GM18508 (cell line): Measurements from ENCODE around the gene FSHB.
"Not testable (repeated sequence)": the region's sequence is repeated elsewhere in the genome, so short reads cannot be mapped to it uniquely, and the experiment has no call there.

Experiments
- ATAC-seq: cut with Tn5 transposase; IDR thresholded peaks from one replicate; pipeline ENCODE4 v1.9.1; 2021; ENCODE audit warnings: moderate number of reproducible peaks; ENCODE audit not compliant: insufficient read depth, unreplicated experiment

FSHB gene

DNA sequence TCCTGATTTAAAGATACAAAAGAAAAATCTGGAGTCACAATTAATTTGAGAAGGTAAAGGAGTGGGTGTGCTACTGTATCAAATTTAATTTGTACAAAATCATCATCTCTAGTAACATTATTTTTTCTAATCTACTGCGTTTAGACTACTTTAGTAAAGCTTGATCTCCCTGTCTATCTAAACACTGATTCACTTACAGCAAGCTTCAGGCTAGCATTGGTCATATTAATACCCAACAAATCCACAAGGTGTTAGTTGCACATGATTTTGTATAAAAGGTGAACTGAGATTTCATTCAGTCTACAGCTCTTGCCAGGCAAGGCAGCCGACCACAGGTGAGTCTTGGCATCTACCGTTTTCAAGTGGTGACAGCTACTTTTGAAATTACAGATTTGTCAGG is at the start of gene FSHB:
TSS of gene FSHB (plus strand) at position 301 of the 400 bp plus-strand sequence. CDS start 889 bp downstream, outside the sequence.
- no peak for ATAC-seq

GRCh38 chr11:30186748-30187147 is 44.1 kb upstream of the FSHB start:
- no peak for ATAC-seq

GRCh38 chr11:30192620-30193019 is 38.2 kb upstream of the FSHB start:
- ATAC-seq: no peak

- peak; percentile 96 for ATAC-seq
These were observed 34.2 kb upstream of the FSHB start for GRCh38 chr11:30196400-30197206.

GRCh38 chr11:30197869-30198268 is 32.9 kb upstream of the FSHB start:
- no peak for ATAC-seq

DNA sequence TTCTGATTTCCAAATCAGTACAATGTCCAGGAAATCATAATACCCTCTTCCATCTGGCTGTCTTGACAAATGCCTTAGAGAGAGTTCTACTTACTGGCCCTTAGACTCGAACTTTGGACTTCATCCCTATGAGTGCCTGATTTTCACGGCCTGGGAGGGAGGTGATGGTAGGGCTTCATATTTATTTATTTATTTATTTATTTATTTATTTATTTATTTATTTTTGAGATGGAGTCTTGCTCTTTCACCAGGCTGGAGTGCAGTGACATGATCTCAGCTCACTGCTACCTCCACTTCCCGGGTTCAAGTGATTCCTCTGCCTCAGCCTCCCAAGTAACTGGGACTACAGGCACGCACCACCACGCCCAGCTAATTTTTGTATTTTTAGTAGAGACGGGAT is 27.8 kb upstream of the FSHB start:
- ATAC-seq: not testable (repeated sequence)

GRCh38 chr11:30203850-30204249 is 27.0 kb upstream of the FSHB start:
- ATAC-seq: no peak

DNA sequence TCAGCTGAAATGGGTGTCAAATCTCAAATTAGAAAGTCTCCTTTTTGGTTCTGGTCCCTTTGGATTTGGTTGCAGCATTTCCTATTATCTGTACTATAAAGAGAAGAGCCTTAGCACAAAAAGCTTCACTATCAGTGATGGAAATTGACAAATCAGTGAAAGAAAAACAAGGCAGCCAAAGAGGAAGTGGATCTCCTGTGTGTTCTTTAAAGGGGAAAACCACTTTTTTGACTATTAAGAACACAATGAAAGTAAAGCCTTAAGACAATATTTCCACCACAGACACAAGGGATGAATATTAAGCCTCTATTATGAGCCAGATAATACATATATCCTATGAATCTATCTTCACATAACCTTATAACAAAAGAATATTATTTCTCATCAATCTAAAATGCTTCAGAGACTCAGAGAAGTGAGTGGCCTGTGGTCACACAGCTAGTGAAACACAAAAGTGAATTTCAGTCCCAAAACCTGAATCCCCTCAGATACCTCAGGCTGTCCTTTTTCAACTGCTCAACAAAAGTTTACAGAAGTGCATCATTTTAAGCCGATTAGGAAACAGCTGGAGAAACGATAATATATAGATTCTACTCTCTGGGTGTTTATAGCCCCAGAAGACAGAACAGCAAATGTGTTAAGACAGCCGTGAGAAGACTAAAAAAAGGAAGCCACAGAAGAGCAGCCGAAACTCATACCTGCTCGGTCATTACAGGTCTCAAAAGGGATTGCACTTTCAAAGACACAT is 24.4 kb upstream of the FSHB start:
- ATAC-seq: peak; percentile 79

DNA sequence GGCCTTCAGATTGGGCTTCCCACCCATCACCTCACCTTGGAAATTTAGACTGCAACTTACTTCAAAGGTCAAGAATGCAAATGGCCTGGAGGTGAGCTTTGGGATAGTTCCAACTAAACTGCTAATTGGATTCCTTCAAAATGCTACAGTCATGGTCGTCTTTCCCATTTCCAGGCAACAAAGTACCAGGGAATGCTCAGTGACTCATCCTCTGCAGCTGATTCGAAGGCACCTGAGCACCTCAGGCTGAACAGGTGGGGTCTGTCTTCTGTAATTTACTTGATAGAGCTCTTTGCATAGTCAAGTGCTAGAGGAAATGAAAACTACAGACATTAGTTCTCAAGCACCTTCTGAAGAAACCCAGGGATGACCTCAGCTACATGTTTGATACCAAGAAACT is 20.5 kb upstream of the FSHB start:
- ATAC-seq: no peak

GRCh38 chr11:30216534-30216933 is 14.3 kb upstream of the FSHB start:
- no peak for ATAC-seq

DNA sequence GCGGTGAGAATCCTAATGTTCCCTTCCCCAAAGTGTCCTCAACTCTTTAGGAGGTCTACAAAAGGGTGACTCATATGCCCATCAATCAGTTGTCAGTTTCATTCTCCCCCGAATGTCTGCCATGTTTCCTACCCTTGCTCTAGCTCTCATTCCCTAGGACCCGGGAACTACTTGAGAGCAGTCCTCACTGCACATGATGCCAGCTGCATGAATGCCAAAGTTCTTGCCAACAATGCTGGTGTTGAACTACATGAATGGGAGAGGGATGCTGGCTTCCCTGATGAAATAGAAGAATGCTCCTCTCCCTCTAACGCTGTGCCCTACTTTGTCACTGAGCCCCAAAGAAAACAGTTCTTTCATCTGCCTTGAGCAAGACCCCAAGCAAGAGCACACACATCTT is 12.5 kb upstream of the FSHB start:
- ATAC-seq: no peak

DNA sequence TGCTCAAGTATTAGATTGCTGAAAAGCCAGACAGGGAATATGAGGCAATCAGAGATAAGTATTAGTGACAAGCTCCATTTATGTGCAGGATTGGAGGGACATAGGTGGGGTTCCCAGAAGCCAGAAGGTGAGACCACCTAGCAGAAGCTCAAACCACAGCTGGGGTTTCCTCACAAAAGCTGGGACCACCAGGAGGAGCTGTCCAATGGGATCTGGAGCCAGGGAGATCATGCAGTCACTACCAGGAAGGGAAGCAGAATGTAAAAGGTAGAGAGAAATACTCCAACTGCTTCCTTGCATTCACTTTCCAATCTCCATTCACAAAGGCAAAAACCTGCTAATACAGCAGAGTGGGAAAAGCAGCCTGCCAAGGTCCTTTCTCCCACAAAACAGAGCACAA is 5.2 kb upstream of the FSHB start:
- no peak for ATAC-seq

- ATAC-seq: no peak
These were observed 2.4 kb upstream of the FSHB start for GRCh38 chr11:30228323-30228884.

GRCh38 chr11:30239025-30239424 is 8.2 kb downstream of the FSHB start:
- ATAC-seq: no peak

DNA sequence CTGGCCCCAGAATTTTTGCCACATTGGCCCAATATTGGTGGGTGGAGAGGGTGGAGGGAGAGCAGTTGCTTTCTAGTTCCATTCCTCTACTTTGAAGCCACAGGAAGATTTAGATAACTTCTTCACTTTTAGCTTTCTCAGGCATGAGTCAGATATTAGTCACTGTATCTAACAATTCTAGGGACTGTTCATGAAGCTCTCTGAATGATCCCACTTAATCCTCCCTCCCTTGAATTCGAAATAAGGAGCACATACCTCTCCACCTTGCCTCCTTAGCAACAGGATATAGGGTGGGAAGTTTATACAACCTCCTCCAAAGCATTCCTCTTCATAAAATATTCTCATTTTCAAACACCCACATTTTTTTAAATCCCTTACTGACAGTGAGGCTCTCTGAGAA is 13.5 kb downstream of the FSHB start:
- no peak for ATAC-seq

DNA sequence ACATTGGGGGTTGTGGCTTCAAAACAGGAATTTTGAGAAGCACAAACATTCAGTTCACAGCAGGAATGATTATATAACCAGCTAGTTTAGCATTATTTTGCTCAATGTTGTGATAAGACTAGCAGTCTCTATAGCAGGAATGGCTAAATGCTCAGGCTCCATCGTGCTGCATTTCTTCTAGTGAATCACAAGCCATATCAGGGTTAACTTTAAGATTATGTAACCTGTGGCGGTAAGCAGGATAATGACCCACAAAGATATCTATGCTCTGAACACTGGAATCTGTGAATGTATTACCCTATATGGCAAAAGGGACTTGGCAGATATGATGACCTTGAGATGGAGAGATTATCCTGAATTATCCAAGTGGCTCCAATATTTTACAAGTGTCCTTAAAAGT is 14.8 kb downstream of the FSHB start:
- no peak for ATAC-seq

GRCh38 chr11:30254307-30255298 is 23.8 kb downstream of the FSHB start:
- no peak for ATAC-seq

DNA sequence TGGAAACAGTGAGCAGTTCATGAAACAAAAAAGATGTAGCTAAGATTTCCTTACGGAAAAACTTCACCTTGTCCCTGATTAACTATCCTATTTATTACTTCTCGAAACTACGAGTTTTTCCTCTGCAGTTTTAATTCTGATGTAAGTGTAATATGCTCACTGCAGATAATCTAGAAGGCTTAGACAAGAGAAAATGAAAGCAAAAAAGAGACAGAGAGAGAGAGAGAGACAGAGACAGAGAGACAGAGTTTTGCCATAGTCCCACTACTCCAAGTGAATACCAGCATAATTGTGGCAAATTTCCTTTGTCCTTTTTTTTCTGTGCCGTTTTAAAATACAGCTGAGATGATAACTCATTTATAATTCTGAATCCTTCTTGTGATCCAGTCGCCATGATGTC is 24.8 kb downstream of the FSHB start:
- ATAC-seq: no peak

DNA sequence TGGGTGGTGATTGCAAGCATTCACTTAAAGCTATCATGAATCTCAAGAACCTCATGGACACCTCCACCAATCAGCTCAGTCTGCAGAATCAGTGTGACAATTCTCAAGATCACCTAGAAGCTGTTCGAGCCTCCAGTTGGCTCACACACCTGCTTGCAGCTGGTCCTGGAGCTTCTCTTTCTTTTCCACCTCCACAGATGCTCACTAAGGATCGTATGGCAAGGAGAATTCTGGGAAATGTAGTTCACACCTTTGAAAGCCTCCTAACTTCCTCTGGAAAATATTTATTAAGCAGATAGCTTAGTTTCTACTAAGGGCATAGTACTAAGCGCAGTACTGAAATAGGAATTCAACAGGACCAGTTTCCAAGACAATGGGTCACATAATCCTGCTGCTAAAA is 26.2 kb downstream of the FSHB start:
- no peak for ATAC-seq

- ATAC-seq: peak; percentile 29
These were observed 27.9 kb downstream of the FSHB start for GRCh38 chr11:30258679-30259078.
